Measurements from ENCODE around the gene ZDHHC6.
"Not testable (repeated sequence)": the region's sequence is repeated elsewhere in the genome, so short reads cannot be mapped to it uniquely, and the experiment has no call there.

DNA sequence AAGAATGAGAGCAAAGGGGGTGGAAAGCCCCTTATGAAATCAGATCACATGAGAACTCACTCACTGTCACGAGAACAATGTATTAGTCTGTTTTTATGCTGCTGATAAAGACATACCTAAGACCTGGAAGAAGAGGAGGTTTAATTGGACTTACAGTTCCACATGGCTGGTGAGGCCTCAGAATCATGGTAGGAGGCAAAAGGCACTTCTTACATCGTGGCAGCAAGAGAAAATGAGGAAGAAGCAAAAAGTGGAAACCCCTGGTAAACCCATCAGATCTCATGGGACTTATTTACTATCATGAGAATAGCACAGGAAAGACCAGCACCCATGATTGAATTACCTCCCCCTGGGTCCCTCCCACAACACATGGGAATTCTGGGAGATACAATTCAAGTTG lies 39.9 kb downstream of the ZDHHC6 start:
- TF ChIP-seq, protein P1, sequence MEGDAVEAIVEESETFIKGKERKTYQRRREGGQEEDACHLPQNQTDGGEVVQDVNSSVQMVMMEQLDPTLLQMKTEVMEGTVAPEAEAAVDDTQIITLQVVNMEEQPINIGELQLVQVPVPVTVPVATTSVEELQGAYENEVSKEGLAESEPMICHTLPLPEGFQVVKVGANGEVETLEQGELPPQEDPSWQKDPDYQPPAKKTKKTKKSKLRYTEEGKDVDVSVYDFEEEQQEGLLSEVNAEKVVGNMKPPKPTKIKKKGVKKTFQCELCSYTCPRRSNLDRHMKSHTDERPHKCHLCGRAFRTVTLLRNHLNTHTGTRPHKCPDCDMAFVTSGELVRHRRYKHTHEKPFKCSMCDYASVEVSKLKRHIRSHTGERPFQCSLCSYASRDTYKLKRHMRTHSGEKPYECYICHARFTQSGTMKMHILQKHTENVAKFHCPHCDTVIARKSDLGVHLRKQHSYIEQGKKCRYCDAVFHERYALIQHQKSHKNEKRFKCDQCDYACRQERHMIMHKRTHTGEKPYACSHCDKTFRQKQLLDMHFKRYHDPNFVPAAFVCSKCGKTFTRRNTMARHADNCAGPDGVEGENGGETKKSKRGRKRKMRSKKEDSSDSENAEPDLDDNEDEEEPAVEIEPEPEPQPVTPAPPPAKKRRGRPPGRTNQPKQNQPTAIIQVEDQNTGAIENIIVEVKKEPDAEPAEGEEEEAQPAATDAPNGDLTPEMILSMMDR (IDR thresholded peaks at IDR 0.05), result not testable (repeated sequence)
- TF ChIP-seq POLR2A, EP300 (IDR thresholded peaks at IDR 0.05): not testable (repeated sequence)

Data from tibial nerve (tissue), 4 donors.